ENCODE measurements around the gene TES.

- TF ChIP-seq, protein P1, sequence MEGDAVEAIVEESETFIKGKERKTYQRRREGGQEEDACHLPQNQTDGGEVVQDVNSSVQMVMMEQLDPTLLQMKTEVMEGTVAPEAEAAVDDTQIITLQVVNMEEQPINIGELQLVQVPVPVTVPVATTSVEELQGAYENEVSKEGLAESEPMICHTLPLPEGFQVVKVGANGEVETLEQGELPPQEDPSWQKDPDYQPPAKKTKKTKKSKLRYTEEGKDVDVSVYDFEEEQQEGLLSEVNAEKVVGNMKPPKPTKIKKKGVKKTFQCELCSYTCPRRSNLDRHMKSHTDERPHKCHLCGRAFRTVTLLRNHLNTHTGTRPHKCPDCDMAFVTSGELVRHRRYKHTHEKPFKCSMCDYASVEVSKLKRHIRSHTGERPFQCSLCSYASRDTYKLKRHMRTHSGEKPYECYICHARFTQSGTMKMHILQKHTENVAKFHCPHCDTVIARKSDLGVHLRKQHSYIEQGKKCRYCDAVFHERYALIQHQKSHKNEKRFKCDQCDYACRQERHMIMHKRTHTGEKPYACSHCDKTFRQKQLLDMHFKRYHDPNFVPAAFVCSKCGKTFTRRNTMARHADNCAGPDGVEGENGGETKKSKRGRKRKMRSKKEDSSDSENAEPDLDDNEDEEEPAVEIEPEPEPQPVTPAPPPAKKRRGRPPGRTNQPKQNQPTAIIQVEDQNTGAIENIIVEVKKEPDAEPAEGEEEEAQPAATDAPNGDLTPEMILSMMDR (IDR thresholded peaks at IDR 0.05; ENCODE audit: insufficient read depth, low read length), result no peak
- TF ChIP-seq POLR2AphosphoS5 (IDR thresholded peaks at IDR 0.05; ENCODE audit: low read depth), result no peak
- no peak for TF ChIP-seq REST (IDR thresholded peaks at IDR 0.05; ENCODE audit: insufficient replicate concordance, low read depth)
- TF ChIP-seq GABPA (IDR thresholded peaks at IDR 0.05; ENCODE audit: low read depth), result no peak
- no peak for TF ChIP-seq SPI1 (IDR thresholded peaks at IDR 0.05; ENCODE audit: borderline replicate concordance, low read depth)
Measured at GRCh38 chr7:116242759-116243158, 32.4 kb downstream of the TES start.
